GM06990 (cell line): ENCODE data around the gene NCAPG.
"Not testable (repeated sequence)": the region's sequence is repeated elsewhere in the genome, so short reads cannot be mapped to it uniquely, and the experiment has no call there.

Source experiments
- DNase-seq: peaks from one replicate; pipeline ENCODE4 v3.0.0-alpha.2; 2011; ENCODE audit not compliant: insufficient read length; ENCODE audit errors: extremely low read depth
- H3K27me3 ChIP-seq: replicated peaks from 2 replicates; pipeline ENCODE4 v1.6.0; 2011; ENCODE audit warnings: low read length; ENCODE audit not compliant: control insufficient read depth, insufficient read depth
- H3K36me3 ChIP-seq: 2 replicates; pipeline ENCODE4 v1.5.1; 2011; ENCODE audit warnings: low read length; ENCODE audit not compliant: control insufficient read depth, insufficient read depth
- H3K4me3 ChIP-seq: replicated peaks from 2 replicates; pipeline ENCODE4 v1.5.1; 2011; ENCODE audit warnings: low read depth, mild to moderate bottlenecking, control low read depth, low read length
- CTCF ChIP-seq: IDR thresholded peaks from 2 replicates; pipeline ENCODE4 v1.5.1; 2011; ENCODE audit warnings: low read length, control low read depth, mild to moderate bottlenecking, inconsistent platforms; ENCODE audit not compliant: insufficient read depth, poor library complexity, severe bottlenecking

The NCAPG gene

GRCh38 chr4:17816142-17816541, 5.4 kb downstream of the NCAPG start:
- Histone ChIP-seq H3K27me3 (no peaks in the 10 kb centered on the region), H3K36me3 (no peaks in the 10 kb centered on the region; the same call in 1 of the 2 replicates), H3K4me3 (no peak overlapping the region)
- no peak for TF ChIP-seq CTCF
- DNase-seq = no peak

- Histone ChIP-seq H3K27me3 (no peaks in the 10 kb centered on the region), H3K4me3 (no peak overlapping the region), H3K36me3 (no peaks in the 10 kb centered on the region; the same call in 1 of the 2 replicates)
- peak; percentile 49 for TF ChIP-seq CTCF
- peak; percentile 30 for DNase-seq
Measured at GRCh38 chr4:17817027-17817426, 6.2 kb downstream of the NCAPG start.

- Histone ChIP-seq H3K27me3 (no peaks in the 10 kb centered on the region), H3K36me3 (peaks cover 2% of the 10 kb centered on the region), H3K4me3 (no peak overlapping the region; the same call in 1 of the 2 replicates)
- no peak for TF ChIP-seq CTCF
- no peak for DNase-seq
Measured at GRCh38 chr4:17823871-17824669, 13.3 kb downstream of the NCAPG start.

GRCh38 chr4:17846266-17846665, 35.5 kb downstream of the NCAPG start:
- no peak for TF ChIP-seq CTCF
- H3K27me3 ChIP-seq = no peaks in the 10 kb centered on the region
- H3K4me3 ChIP-seq = no peak overlapping the region
- no peaks in the 10 kb centered on the region; the same call in 1 of the 2 replicates for H3K36me3 ChIP-seq
- no peak for DNase-seq

GRCh38 chr4:17850295-17850694, 39.5 kb downstream of the NCAPG start:
- not testable (repeated sequence) for H3K4me3 ChIP-seq, H3K36me3 ChIP-seq, H3K27me3 ChIP-seq, DNase-seq

GRCh38 chr4:17851959-17852358, 41.2 kb downstream of the NCAPG start:
- no peak for DNase-seq
- Histone ChIP-seq H3K27me3 (no peaks in the 10 kb centered on the region), H3K4me3 (no peak overlapping the region), H3K36me3 (no peaks in the 10 kb centered on the region)
- TF ChIP-seq CTCF = no peak
